Adrenal gland (tissue), 12 donors: Measurements from ENCODE around the gene TMEM51. TPM values are rescaled to one million over a fixed set of nuclear protein-coding genes. Genes with fewer than 3 reads are reported as not detected.

Experiments used
- DNase-seq, 7 donors: peaks; one replicate each; pipeline ENCODE4 v3.0.0-alpha.2; 2019 to 2020
- H3K27ac ChIP-seq, 5 donors: fragments of 200-600 bp; sonication (generic) in 4 of 5; 1 replicate in 3 of 5; 2 replicates in 2 of 5; pipeline versions ENCODE4 v1.5.1 to v1.8.0; 2016 to 2020; ENCODE audit warnings: mild to moderate bottlenecking in 1 of 5
- H3K27me3 ChIP-seq: fragments of 200-600 bp; 2 replicates; pipeline ENCODE4 v1.8.0; 2021
- H3K36me3 ChIP-seq, 2 donors: fragments of 200-600 bp; replicated peaks in 1 of 2; 1 replicate in 1 of 2; 2 replicates in 1 of 2; pipeline versions ENCODE4 v1.5.1 to v1.8.0; 2018 to 2022
- H3K4me1 ChIP-seq, 2 donors: fragments of 200-600 bp; replicated peaks in 1 of 2; 1 replicate in 1 of 2; 2 replicates in 1 of 2; pipeline versions ENCODE4 v1.5.1 to v1.8.0; 2018 to 2021
- H3K4me3 ChIP-seq, 4 donors: fragments of 200-600 bp; sonication (generic) in 3 of 4; one replicate each; pipeline ENCODE4 v1.5.1; 2016 to 2018
- H3K9me3 ChIP-seq, 3 donors: fragments of 200-600 bp; sonication (generic) in 1 of 3; replicated peaks in 1 of 3; 1 replicate in 2 of 3; 2 replicates in 1 of 3; pipeline versions ENCODE4 v1.5.1 to v1.8.0; 2016 to 2021
- POLR2A ChIP-seq, 2 donors: fragments of 450-650 bp; IDR thresholded peaks; one replicate each; pipeline ENCODE4 v1.6.1; 2017; ENCODE audit warnings: antibody characterized with exemption in 2 of 2, mild to moderate bottlenecking in 2 of 2, moderate library complexity in 1 of 2
- WGBS, 4 donors: extraction: QIAGEN DNeasy Blood & Tissue Kit in 2 of 4; methylation state at CpG; one replicate each; pipeline versions ENCODE4 v1.1.5 to v1.1.7; 2013 to 2017; 5-methylcytosine and 5-hydroxymethylcytosine counted together
- intact Hi-C, 2 donors: fragments of 100-400 bp; cut with DNase I; formaldehyde crosslinking; loops; one replicate each; pipeline versions ENCODE4 v1.14.1 to v1.15.0; 2022 to 2023
- polyA plus RNA-seq, 3 donors: library from polyadenylated mRNA; stranded (reverse); fragments of 200-250 nt in 2 of 3; fragments of 350-450 nt in 1 of 3; fragmentation: Illumina TruSeq in 1 of 3; extraction: RNeasy Lipid Tissue Mini Kit (QIAGEN cat#74804) in 1 of 3; gene quantifications; one replicate each; pipeline ENCODE4 v1.2.3, GENCODE V29; 2013 to 2014
- total RNA-seq, 9 donors: library from RNA; depleted of rRNA in 4 of 9; stranded (reverse); fragments of >200 nt in 4 of 9; fragments of 120-200 nt in 1 of 9; fragmentation: NEBNext Ultra II Directional in 1 of 9; extraction: Animal tissue kit (Norgen Biotek cat#: 25700) in 1 of 9; gene quantifications; one replicate each; pipeline versions ENCODE4 v1.1.0 to v1.2.4, GENCODE V29; 2013 to 2023
- TF ChIP-seq, protein P1 (sequence below), 6 experiments: fragments of 450-650 bp in 4 of 6; fragments of 200-600 bp in 2 of 6; sonication (generic) in 1 of 6; IDR thresholded peaks; 1 replicate in 5 of 6; 2 replicates in 1 of 6; pipeline versions ENCODE4 v1.5.1 to v1.8.0; 2016 to 2021; ENCODE audit warnings: antibody characterized with exemption in 6 of 6, mild to moderate bottlenecking in 2 of 6, moderate library complexity in 1 of 6
- donor health status: healthy with polysubstance abuse.
- donor health status: Bipolar disorder and iron deficiency.
- donor health status: DM: yes; HTN: yes; CAD: no.
- donor health status: DM: no; HTN: no; CAD: no.
- donor health status: DM: no; HTN: no; CAD: no.
- donor health status: DM: yes; HTN: yes; CAD: no.

TMEM51 gene
- total and polyA plus RNA-seq, 12 donors: 4.0 to 46.5 (median 31.0) TPM

DNA sequence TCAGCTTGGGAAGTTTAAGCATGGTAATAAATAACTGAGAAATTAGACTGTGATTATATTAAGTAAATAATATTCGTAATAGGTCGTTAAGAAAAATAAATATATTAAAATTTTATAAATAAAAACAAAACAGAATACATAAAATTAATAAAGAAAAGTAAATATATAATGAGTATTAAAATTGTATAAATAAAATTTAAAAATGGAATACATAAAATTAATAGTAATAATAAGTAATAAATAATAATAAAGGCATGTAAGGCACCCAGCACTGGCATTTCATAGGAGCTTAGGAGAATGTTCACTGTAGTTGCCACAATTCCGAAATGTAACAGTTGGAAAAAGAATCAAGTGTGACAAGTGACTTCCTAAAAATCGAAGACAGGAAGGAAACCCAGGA, 47.7 kb downstream of the TMEM51 start:
- no peak overlapping the region for H3K4me3 ChIP-seq
- H3K27ac ChIP-seq: peak overlapping the region in 4 of 5 donors; percentile 1 to 88 (median 62)
- H3K4me1 ChIP-seq: peaks cover 17 to 41% of the 10 kb centered on the region in 2 donors
- no peaks in the 10 kb centered on the region for H3K27me3 ChIP-seq
- no peak for DNase-seq
- 76 to 84% (median 78%) methylated on average over 4 of the region's 4 CpGs for WGBS, 4 donors
- H3K36me3 ChIP-seq: no peaks in the 10 kb centered on the region
- intact Hi-C loops: loop anchor here in 1 of 2 donors (10.0 kb wide), 2 partner anchors 46 to 74 kb away; partner anchors contain the start of gene TMEM51
- TF ChIP-seq POLR2A (IDR thresholded peaks at IDR 0.05): no peak
- TF ChIP-seq, protein P1, sequence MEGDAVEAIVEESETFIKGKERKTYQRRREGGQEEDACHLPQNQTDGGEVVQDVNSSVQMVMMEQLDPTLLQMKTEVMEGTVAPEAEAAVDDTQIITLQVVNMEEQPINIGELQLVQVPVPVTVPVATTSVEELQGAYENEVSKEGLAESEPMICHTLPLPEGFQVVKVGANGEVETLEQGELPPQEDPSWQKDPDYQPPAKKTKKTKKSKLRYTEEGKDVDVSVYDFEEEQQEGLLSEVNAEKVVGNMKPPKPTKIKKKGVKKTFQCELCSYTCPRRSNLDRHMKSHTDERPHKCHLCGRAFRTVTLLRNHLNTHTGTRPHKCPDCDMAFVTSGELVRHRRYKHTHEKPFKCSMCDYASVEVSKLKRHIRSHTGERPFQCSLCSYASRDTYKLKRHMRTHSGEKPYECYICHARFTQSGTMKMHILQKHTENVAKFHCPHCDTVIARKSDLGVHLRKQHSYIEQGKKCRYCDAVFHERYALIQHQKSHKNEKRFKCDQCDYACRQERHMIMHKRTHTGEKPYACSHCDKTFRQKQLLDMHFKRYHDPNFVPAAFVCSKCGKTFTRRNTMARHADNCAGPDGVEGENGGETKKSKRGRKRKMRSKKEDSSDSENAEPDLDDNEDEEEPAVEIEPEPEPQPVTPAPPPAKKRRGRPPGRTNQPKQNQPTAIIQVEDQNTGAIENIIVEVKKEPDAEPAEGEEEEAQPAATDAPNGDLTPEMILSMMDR (IDR thresholded peaks at IDR 0.05): no peak
- H3K9me3 ChIP-seq: no peaks in the 10 kb centered on the region

DNA sequence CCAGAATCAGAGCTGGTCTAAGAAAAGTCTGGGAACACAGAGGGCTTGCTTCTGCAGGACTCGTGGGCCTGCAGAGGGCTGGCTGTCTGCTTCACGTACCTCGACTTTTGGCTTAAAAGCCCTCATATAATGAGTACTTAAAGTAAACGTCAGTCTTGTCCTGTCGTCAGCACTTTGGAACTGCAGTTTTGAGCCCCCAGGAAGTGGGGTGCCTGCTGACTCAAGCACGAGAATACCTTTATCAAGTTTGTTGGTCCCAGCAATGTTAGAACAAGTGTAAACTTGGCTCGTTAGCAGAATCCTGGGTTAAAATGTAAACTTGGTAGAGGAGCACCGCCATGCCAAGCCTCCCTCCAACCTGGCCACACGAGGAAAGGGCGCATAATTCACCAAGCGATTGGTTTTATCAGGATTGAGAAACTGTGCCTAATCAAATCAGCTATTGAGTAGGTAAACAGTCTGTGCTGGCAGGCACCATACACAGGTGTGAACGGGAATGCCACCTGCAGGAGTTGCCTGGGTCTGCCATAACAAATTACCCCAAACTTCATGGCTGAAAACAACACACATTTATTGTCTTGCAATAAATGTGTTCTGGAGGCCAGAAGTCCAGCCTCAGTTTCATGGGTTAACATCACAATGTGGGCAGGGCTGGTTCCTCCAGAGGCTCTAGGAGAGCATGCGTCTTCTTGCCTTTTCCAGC, 48.5 kb downstream of the TMEM51 start:
- no peaks in the 10 kb centered on the region for H3K36me3 ChIP-seq
- no peaks in the 10 kb centered on the region for H3K9me3 ChIP-seq
- 87 to 92% (median 91%) methylated on average over 13 of the region's 13 CpGs for WGBS, 4 donors
- H3K4me3 ChIP-seq: no peak overlapping the region
- H3K27ac ChIP-seq: no peak overlapping the region
- DNase-seq: peak in 1 of 7 donors; percentile 10
- H3K4me1 ChIP-seq: peaks cover 24 to 42% of the 10 kb centered on the region in 2 donors
- no peak for TF ChIP-seq POLR2A (IDR thresholded peaks at IDR 0.05)
- TF ChIP-seq, protein P1 (IDR thresholded peaks at IDR 0.05): no peak
- no peaks in the 10 kb centered on the region for H3K27me3 ChIP-seq
- intact Hi-C loops: loop anchor here in 1 of 2 donors (10.0 kb wide), 2 partner anchors 47 to 73 kb away; partner anchors contain the start of gene TMEM51

GRCh38 chr1:15204931-15205330, 51.4 kb downstream of the TMEM51 start:
- peak in 1 of 7 donors; percentile 15 for DNase-seq
- TF ChIP-seq, protein P1 (IDR thresholded peaks at IDR 0.05): no peak
- TF ChIP-seq POLR2A (IDR thresholded peaks at IDR 0.05): no peak
- 91 to 93% (median 92%) methylated on average over 5 to 7 of the region's 7 CpGs for WGBS, 4 donors
- Histone ChIP-seq H3K27ac (peak overlapping the region in 1 of 5 donors; percentile 59), H3K4me1 (peaks cover 26 to 51% of the 10 kb centered on the region in 2 donors), H3K36me3 (no peaks in the 10 kb centered on the region), H3K4me3 (no peak overlapping the region), H3K9me3 (no peaks in the 10 kb centered on the region), H3K27me3 (no peaks in the 10 kb centered on the region)
- intact Hi-C loops: loop anchor here in 1 of 2 donors (10.0 kb wide), 2 partner anchors 50 to 70 kb away; partner anchors contain the start of gene TMEM51

- Histone ChIP-seq H3K27me3 (no peaks in the 10 kb centered on the region), H3K4me3 (no peak overlapping the region), H3K4me1 (peaks cover 32 to 51% of the 10 kb centered on the region in 2 donors), H3K9me3 (no peaks in the 10 kb centered on the region), H3K27ac (peak overlapping the region in 3 of 5 donors; percentile 44 to 64 (median 58)), H3K36me3 (no peaks in the 10 kb centered on the region)
- intact Hi-C loops: loop anchor here in 1 of 2 donors (10.0 kb wide), 2 partner anchors 51 to 69 kb away; partner anchors contain the start of gene TMEM51
- peak in 1 of 7 donors; percentile 25 for DNase-seq
- WGBS, 4 donors: 73 to 81% (median 79%) methylated on average over 12 of the region's 12 CpGs
- TF ChIP-seq, protein P1 (IDR thresholded peaks at IDR 0.05): no peak
- no peak for TF ChIP-seq POLR2A (IDR thresholded peaks at IDR 0.05)
These were observed 52.2 kb downstream of the TMEM51 start for GRCh38 chr1:15205586-15206346.
